HEK293 (cell line): Measurements from ENCODE around the gene ACSM2B.

Experiments
- CTCF ChIA-PET: fragments of 350-600 bp; formaldehyde crosslinking; extraction: SDS; loops from one replicate; lab custom pipeline; 2021; ENCODE audit warnings: antibody characterized with exemption; lab: Yijun Ruan, JAX
- POLR2A ChIA-PET: fragments of 300-600 bp; formaldehyde crosslinking; extraction: SDS; loops from one replicate; lab custom pipeline; 2020; ENCODE audit warnings: antibody characterized with exemption, inconsistent platforms; lab: Yijun Ruan, JAX
- H3K27ac ChIP-seq: fragments of 200-500 bp; sonication (Bioruptor generic); 2 replicates; pipeline ENCODE4 v1.5.1; 2014; ENCODE audit warnings: low read depth, low read length, control low read depth, inconsistent platforms; ENCODE audit errors: extremely low read depth
- H3K36me3 ChIP-seq, 2 experiments: fragments of 200-500 bp in 1 of 2; sonication (Bioruptor generic) in 1 of 2; 1 replicate in 1 of 2; 2 replicates in 1 of 2; pipeline ENCODE4 v1.5.1; 2014 to 2017; ENCODE audit warnings: inconsistent platforms in 2 of 2, low read length in 2 of 2; ENCODE audit not compliant: control insufficient read depth in 2 of 2, insufficient read depth in 1 of 2
- H3K4me1 ChIP-seq: fragments of 200-500 bp; sonication (Bioruptor generic); 2 replicates; pipeline ENCODE4 v1.5.1; 2014; ENCODE audit warnings: mild to moderate bottlenecking, low read length, inconsistent platforms; ENCODE audit not compliant: control insufficient read depth, insufficient read depth
- H3K4me3 ChIP-seq: 2 replicates; pipeline ENCODE4 v1.5.1; 2011; ENCODE audit warnings: low read depth, mild to moderate bottlenecking, control low read depth, low read length, moderate library complexity
- H3K9me3 ChIP-seq: fragments of 200-500 bp; sonication (Bioruptor generic); 2 replicates; pipeline ENCODE4 v1.5.1; 2014; ENCODE audit warnings: low read depth, low read length, inconsistent platforms; ENCODE audit not compliant: control insufficient read depth, insufficient read depth
- GLIS2 ChIP-seq: fragments of 450-650 bp; formaldehyde crosslinking; IDR thresholded peaks from 2 replicates; pipeline ENCODE4 v1.5.1; 2016; ENCODE audit warnings: missing biosample characterization, missing genetic modification characterization
- KLF8 ChIP-seq: fragments of 450-650 bp; formaldehyde crosslinking; IDR thresholded peaks from 2 replicates; pipeline ENCODE4 v1.5.1; 2016; ENCODE audit warnings: missing biosample characterization, missing genetic modification characterization
- SP7 ChIP-seq: fragments of 450-650 bp; formaldehyde crosslinking; IDR thresholded peaks from 2 replicates; pipeline ENCODE4 v1.5.1; 2016; ENCODE audit warnings: missing biosample characterization, missing genetic modification characterization
- TSHZ1 ChIP-seq: fragments of 450-650 bp; formaldehyde crosslinking; IDR thresholded peaks from 2 replicates; pipeline ENCODE4 v1.5.1; 2016; ENCODE audit warnings: missing biosample characterization, missing genetic modification characterization, borderline replicate concordance
- ZBTB49 ChIP-seq: fragments of 450-650 bp; formaldehyde crosslinking; IDR thresholded peaks from 2 replicates; pipeline ENCODE4 v1.5.1; 2016; ENCODE audit warnings: missing biosample characterization, missing genetic modification characterization, low read depth
- ZEB2 ChIP-seq: fragments of 450-650 bp; formaldehyde crosslinking; IDR thresholded peaks from 2 replicates; pipeline ENCODE4 v1.5.1; 2016; ENCODE audit warnings: missing biosample characterization, missing genetic modification characterization
- ZFP69B ChIP-seq: fragments of 450-650 bp; formaldehyde crosslinking; IDR thresholded peaks from 2 replicates; pipeline ENCODE4 v1.5.1; 2016; ENCODE audit warnings: missing biosample characterization, missing genetic modification characterization
- ZNF112 ChIP-seq: fragments of 450-650 bp; formaldehyde crosslinking; IDR thresholded peaks from 2 replicates; pipeline ENCODE4 v1.5.0; 2017; ENCODE audit warnings: missing biosample characterization, missing genetic modification characterization
- ZNF121 ChIP-seq: fragments of 450-650 bp; formaldehyde crosslinking; IDR thresholded peaks from 2 replicates; pipeline ENCODE4 v1.5.1; 2016; ENCODE audit warnings: missing biosample characterization, missing genetic modification characterization
- ZNF132 ChIP-seq: fragments of 450-650 bp; formaldehyde crosslinking; IDR thresholded peaks from 2 replicates; pipeline ENCODE4 v1.5.1; 2017; ENCODE audit warnings: missing biosample characterization, missing genetic modification characterization, borderline replicate concordance
- ZNF148 ChIP-seq: fragments of 450-650 bp; formaldehyde crosslinking; IDR thresholded peaks from 2 replicates; pipeline ENCODE4 v1.5.0; 2017; ENCODE audit warnings: missing biosample characterization, missing genetic modification characterization, borderline replicate concordance
- ZNF169 ChIP-seq: fragments of 450-650 bp; formaldehyde crosslinking; IDR thresholded peaks from 2 replicates; pipeline ENCODE4 v1.5.1; 2016; ENCODE audit warnings: missing biosample characterization, missing genetic modification characterization
- ZNF211 ChIP-seq: fragments of 450-650 bp; formaldehyde crosslinking; IDR thresholded peaks from 2 replicates; pipeline ENCODE4 v1.5.1; 2016; ENCODE audit warnings: low read depth, missing biosample characterization, missing genetic modification characterization
- ZNF239 ChIP-seq: fragments of 450-650 bp; formaldehyde crosslinking; IDR thresholded peaks from 2 replicates; pipeline ENCODE4 v1.5.1; 2016; ENCODE audit warnings: missing biosample characterization, missing genetic modification characterization
- ZNF292 ChIP-seq: fragments of 450-650 bp; formaldehyde crosslinking; IDR thresholded peaks from 2 replicates; pipeline ENCODE4 v1.5.1; 2016; ENCODE audit warnings: low read depth, missing biosample characterization, missing genetic modification characterization, borderline replicate concordance
- ZNF366 ChIP-seq: fragments of 450-650 bp; formaldehyde crosslinking; conservative IDR thresholded peaks from 2 replicates; pipeline ENCODE4 v1.5.1; 2016; ENCODE audit warnings: missing biosample characterization, missing genetic modification characterization
- ZNF398 ChIP-seq: fragments of 450-650 bp; formaldehyde crosslinking; IDR thresholded peaks from 2 replicates; pipeline ENCODE4 v1.5.1; 2017; ENCODE audit warnings: missing biosample characterization, missing genetic modification characterization
- ZNF416 ChIP-seq: fragments of 450-650 bp; formaldehyde crosslinking; IDR thresholded peaks from 2 replicates; pipeline ENCODE4 v1.5.1; 2016; ENCODE audit warnings: missing biosample characterization, missing genetic modification characterization
- ZNF473 ChIP-seq: fragments of 450-650 bp; formaldehyde crosslinking; IDR thresholded peaks from 2 replicates; pipeline ENCODE4 v1.5.1; 2017; ENCODE audit warnings: missing biosample characterization, missing genetic modification characterization
- ZNF514 ChIP-seq: fragments of 450-650 bp; formaldehyde crosslinking; IDR thresholded peaks from 2 replicates; pipeline ENCODE4 v1.5.1; 2016; ENCODE audit warnings: missing biosample characterization, missing genetic modification characterization
- ZNF544 ChIP-seq: fragments of 450-650 bp; formaldehyde crosslinking; IDR thresholded peaks from 2 replicates; pipeline ENCODE4 v1.5.0; 2017; ENCODE audit warnings: missing biosample characterization, missing genetic modification characterization
- ZNF621 ChIP-seq: fragments of 450-650 bp; formaldehyde crosslinking; IDR thresholded peaks from 2 replicates; pipeline ENCODE4 v1.5.1; 2017; ENCODE audit warnings: missing biosample characterization, missing genetic modification characterization
- ZNF658 ChIP-seq: fragments of 450-650 bp; formaldehyde crosslinking; IDR thresholded peaks from 2 replicates; pipeline ENCODE4; 2016; ENCODE audit warnings: missing biosample characterization, missing genetic modification characterization
- ZNF677 ChIP-seq: fragments of 450-650 bp; IDR thresholded peaks from 2 replicates; pipeline ENCODE4 v1.5.0; 2018; ENCODE audit warnings: missing biosample characterization, mild to moderate bottlenecking, missing genetic modification characterization, moderate library complexity
- ZSCAN5A ChIP-seq: fragments of 450-650 bp; formaldehyde crosslinking; IDR thresholded peaks from 2 replicates; pipeline ENCODE4 v1.5.1; 2016; ENCODE audit warnings: missing biosample characterization, missing genetic modification characterization

ACSM2B gene

GRCh38 chr16:20611975-20612481 lies 35.9 kb upstream of the ACSM2B start:
- Histone ChIP-seq H3K36me3 (no peaks in the 10 kb centered on the region), H3K27ac (no peak overlapping the region), H3K4me3 (no peak overlapping the region), H3K9me3 (no peaks in the 10 kb centered on the region), H3K4me1 (no peaks in the 10 kb centered on the region)
- TF ChIP-seq ZNF514 (tag by site-specific recombination) (no peak), ZNF544 (no peak), ZNF211 (no peak), ZNF398 (tag by site-specific recombination) (no peak), ZNF366 (tag by site-specific recombination) (no peak), ZEB2 (no peak), TSHZ1 (tag by site-specific recombination) (no peak), ZNF658 (no peak), ZNF621 (no peak), ZNF121 (tag by site-specific recombination) (no peak), ZNF112 (tag by site-specific recombination) (no peak), ZBTB49 (tag by site-specific recombination) (no peak), SP7 (tag by site-specific recombination) (no peak), ZNF169 (tag by site-specific recombination) (no peak), ZNF239 (no peak), GLIS2 (tag by site-specific recombination) (no peak), ZSCAN5A (tag by site-specific recombination) (no peak)
- TF ChIP-seq, all 188 proteins: peak for 0
- POLR2A ChIA-PET = no interaction called here
- CTCF ChIA-PET = interaction anchor here (1.3 kb wide), 1 partner anchor 10 kb away, joined by 3 read pairs; no protein-coding TSS in a partner anchor

- Histone ChIP-seq H3K4me3 (no peak overlapping the region), H3K36me3 (no peaks in the 10 kb centered on the region), H3K4me1 (no peaks in the 10 kb centered on the region), H3K27ac (no peak overlapping the region), H3K9me3 (no peaks in the 10 kb centered on the region)
- POLR2A ChIA-PET = no interaction called here
- CTCF ChIA-PET = interaction anchor here (1.3 kb wide), 1 partner anchor 9 kb away, joined by 3 read pairs; no protein-coding TSS in a partner anchor
- TF ChIP-seq ZNF148 (tag by site-specific recombination) (no peak), ZNF292 (tag by site-specific recombination) (no peak), ZNF416 (tag by site-specific recombination) (no peak), ZFP69B (tag by site-specific recombination) (no peak), KLF8 (tag by site-specific recombination) (no peak), ZNF677 (tag by site-specific recombination) (no peak), ZNF544 (no peak), ZNF473 (tag by site-specific recombination) (no peak), ZNF132 (tag by site-specific recombination) (no peak)
Observed at GRCh38 chr16:20611350-20611902, 35.3 kb upstream of the ACSM2B start.
